H1 (cell line): Measurements from ENCODE around the gene MAN2A1. TPM values are rescaled to one million over a fixed set of nuclear protein-coding genes. Genes with fewer than 3 reads are reported as not detected.

Source experiments
- CTCF ChIA-PET: fragments of 300-600 bp; sonication (Branson Sonifier 250); formaldehyde crosslinking; loops from one replicate; lab custom pipeline; 2021; ENCODE audit not compliant: partially characterized antibody; lab: Charles Lee
- POLR2A ChIA-PET: fragments of 300-600 bp; sonication (Branson Sonifier 250); formaldehyde crosslinking; loops from one replicate; lab custom pipeline; 2021; ENCODE audit warnings: inconsistent platforms; ENCODE audit not compliant: partially characterized antibody; lab: Charles Lee
- DNase-seq, 2 experiments: peaks; one replicate each; pipeline versions ENCODE4 v3.0.0 to v3.0.0-alpha.2; 2010 to 2022; ENCODE audit warnings: low spot score in 2 of 2, low read depth in 1 of 2, mixed read lengths in 1 of 2
- FAIRE-seq: peaks from 2 replicates; lab custom pipeline; 2011; peaks lifted over from hg19 to GRCh38; lab: Jason Lieb, UNC
- H2AFZ ChIP-seq: 2 replicates; pipeline ENCODE4 v1.8.1; 2012; ENCODE audit warnings: low read length, inconsistent platforms
- H2AK5ac ChIP-seq: 2 replicates; pipeline ENCODE4 v1.6.1; 2013; ENCODE audit warnings: low read depth, low read length
- H2BK120ac ChIP-seq: replicated peaks from 2 replicates; pipeline ENCODE3; 2013; ENCODE audit warnings: low read depth, low read length, inconsistent platforms
- H2BK12ac ChIP-seq: 2 replicates; pipeline ENCODE4 v1.6.1; 2013; ENCODE audit warnings: low read depth, low read length
- H2BK15ac ChIP-seq: 2 replicates; pipeline ENCODE4 v1.6.1; 2013; ENCODE audit warnings: low read length
- H2BK20ac ChIP-seq: 2 replicates; pipeline ENCODE4 v1.6.1; 2013; ENCODE audit warnings: low read length
- H2BK5ac ChIP-seq: 2 replicates; pipeline ENCODE4 v1.6.1; 2013; ENCODE audit warnings: low read depth, low read length
- H3K14ac ChIP-seq: 2 replicates; pipeline ENCODE4 v1.6.1; 2013; ENCODE audit warnings: inconsistent platforms; ENCODE audit not compliant: insufficient read length
- H3K18ac ChIP-seq: 2 replicates; pipeline ENCODE4 v1.6.1; 2013; ENCODE audit warnings: low read length; ENCODE audit errors: extremely low read depth
- H3K23ac ChIP-seq: 2 replicates; pipeline ENCODE4 v1.6.1; 2013; ENCODE audit warnings: inconsistent platforms; ENCODE audit not compliant: insufficient read length
- H3K23me2 ChIP-seq: 2 replicates; pipeline ENCODE4 v1.6.1; 2013; ENCODE audit warnings: low read depth, low read length
- H3K27ac ChIP-seq: 2 replicates; pipeline ENCODE4 v1.6.1; 2011; ENCODE audit warnings: low read depth, low read length, inconsistent platforms
- H3K27me3 ChIP-seq, 4 experiments: replicated peaks in 1 of 4; 1 replicate in 1 of 4; 2 replicates in 3 of 4; pipeline versions ENCODE4 v1.6.1 to v1.8.1; 2011 to 2013; ENCODE audit warnings: low read length in 3 of 4, mild to moderate bottlenecking in 3 of 4, inconsistent platforms in 2 of 4, mixed read lengths in 2 of 4, moderate library complexity in 1 of 4; ENCODE audit not compliant: control insufficient read depth in 3 of 4, insufficient read depth in 3 of 4; ENCODE audit errors: extremely low read depth in 1 of 4
- H3K36me3 ChIP-seq, 4 experiments: 2 replicates each; pipeline versions ENCODE4 v1.6.1 to v1.8.1; 2011 to 2013; ENCODE audit warnings: mild to moderate bottlenecking in 4 of 4, low read length in 3 of 4, moderate library complexity in 2 of 4, control low read depth in 1 of 4, inconsistent platforms in 1 of 4; ENCODE audit not compliant: insufficient read depth in 4 of 4, control insufficient read depth in 2 of 4
- H3K4ac ChIP-seq: replicated peaks from 2 replicates; pipeline ENCODE3; 2013; ENCODE audit warnings: low read length, low read depth, mixed read lengths, inconsistent platforms; ENCODE audit not compliant: insufficient read length
- H3K4me1 ChIP-seq, 4 experiments: replicated peaks in 1 of 4; 1 replicate in 1 of 4; 2 replicates in 3 of 4; pipeline versions ENCODE4 v1.6.1 to v1.8.1; 2011 to 2013; ENCODE audit warnings: low read length in 3 of 4, inconsistent platforms in 2 of 4, mixed read lengths in 1 of 4; ENCODE audit not compliant: insufficient read depth in 4 of 4, control insufficient read depth in 3 of 4
- H3K4me2 ChIP-seq, 2 experiments: 2 replicates each; pipeline versions ENCODE4 v1.6.1 to v1.8.1; 2011 to 2013; ENCODE audit warnings: low read depth in 2 of 2, low read length in 2 of 2, control low read depth in 1 of 2, inconsistent platforms in 1 of 2, mild to moderate bottlenecking in 1 of 2; ENCODE audit not compliant: insufficient read depth in 1 of 2
- H3K4me3 ChIP-seq, 4 experiments: fragments of 200-600, 300-600 bp in 1 of 4; sonication (generic), shearing (Covaris generic), sonication (Bioruptor Twin) in 1 of 4; 2 replicates each; pipeline versions ENCODE4 v1.5.1 to v1.8.1; 2011 to 2016; ENCODE audit warnings: low read length in 4 of 4, low read depth in 3 of 4, control low read depth in 2 of 4, inconsistent platforms in 2 of 4, mild to moderate bottlenecking in 2 of 4, mixed read lengths in 1 of 4, moderate library complexity in 1 of 4; ENCODE audit not compliant: insufficient read depth in 2 of 4; ENCODE audit errors: extremely low read depth in 1 of 4
- H3K56ac ChIP-seq: replicated peaks from 2 replicates; pipeline ENCODE3; 2013; ENCODE audit warnings: low read depth, mild to moderate bottlenecking, mixed read lengths, low read length, inconsistent platforms; ENCODE audit not compliant: insufficient read length
- H3K79me1 ChIP-seq: 2 replicates; pipeline ENCODE4 v1.6.1; 2013; ENCODE audit warnings: low read depth, low read length, control low read depth
- H3K79me2 ChIP-seq, 2 experiments: 2 replicates each; pipeline versions ENCODE4 v1.6.1 to v1.8.1; 2012 to 2013; ENCODE audit warnings: low read length in 2 of 2, mild to moderate bottlenecking in 2 of 2, inconsistent platforms in 1 of 2; ENCODE audit not compliant: insufficient read depth in 2 of 2, control insufficient read depth in 1 of 2
- H3K9ac ChIP-seq, 4 experiments: replicated peaks in 1 of 4; 1 replicate in 1 of 4; 2 replicates in 3 of 4; pipeline versions ENCODE4 v1.6.1 to v1.8.1; 2011 to 2013; ENCODE audit warnings: low read depth in 3 of 4, low read length in 3 of 4, control low read depth in 2 of 4, mild to moderate bottlenecking in 2 of 4, moderate library complexity in 2 of 4, inconsistent platforms in 1 of 4; ENCODE audit errors: extremely low read depth in 1 of 4
- H3K9me3 ChIP-seq, 2 experiments: 2 replicates each; pipeline versions ENCODE4 v1.6.1 to v1.8.1; 2012 to 2013; ENCODE audit warnings: mild to moderate bottlenecking in 2 of 2, moderate library complexity in 2 of 2, control low read depth in 1 of 2, inconsistent platforms in 1 of 2, low read depth in 1 of 2, low read length in 1 of 2, mixed read lengths in 1 of 2; ENCODE audit not compliant: insufficient read depth in 2 of 2
- H4K20me1 ChIP-seq, 2 experiments: replicated peaks in 1 of 2; 2 replicates each; pipeline versions ENCODE3 to v1.8.1; 2011 to 2013; ENCODE audit warnings: inconsistent platforms in 2 of 2, low read length in 2 of 2, mild to moderate bottlenecking in 1 of 2; ENCODE audit not compliant: insufficient read depth in 2 of 2, control insufficient read depth in 1 of 2
- H4K5ac ChIP-seq: 2 replicates; pipeline ENCODE4 v1.6.1; 2013; ENCODE audit warnings: low read length, low read depth, mixed read lengths, inconsistent platforms; ENCODE audit not compliant: insufficient read length
- H4K8ac ChIP-seq: 2 replicates; pipeline ENCODE4 v1.8.0; 2013; ENCODE audit warnings: mild to moderate bottlenecking, moderate library complexity, low read length, inconsistent platforms; ENCODE audit not compliant: insufficient read depth; ENCODE audit errors: extremely low read depth
- H4K91ac ChIP-seq: replicated peaks from 2 replicates; pipeline ENCODE3; 2013; ENCODE audit warnings: low read length, mixed read lengths, inconsistent platforms; ENCODE audit not compliant: insufficient read length
- ASH2L ChIP-seq: fragments of 200-600, 300-600 bp; sonication (generic); IDR thresholded peaks from one replicate; pipeline ENCODE4 v1.7.1; 2017; ENCODE audit warnings: low read length
- BCL11A ChIP-seq, 2 experiments: IDR thresholded peaks; one replicate each; pipeline ENCODE4 v1.6.1; 2011; ENCODE audit warnings: low read depth in 2 of 2, low read length in 2 of 2, mild to moderate bottlenecking in 2 of 2
- BRCA1 ChIP-seq: IDR thresholded peaks from 2 replicates; pipeline ENCODE4 v1.6.1; 2012; ENCODE audit warnings: low read depth, low read length, improper control_type of control experiment
- CHD2 ChIP-seq: IDR thresholded peaks from 2 replicates; pipeline ENCODE4 v1.6.1; 2012; ENCODE audit warnings: low read length, improper control_type of control experiment
- CREB1 ChIP-seq: IDR thresholded peaks from 2 replicates; pipeline ENCODE4 v1.6.1; 2012; ENCODE audit warnings: inconsistent platforms
- EGR1 ChIP-seq: IDR thresholded peaks from 2 replicates; pipeline ENCODE4 v1.6.1; 2011; ENCODE audit warnings: low read depth, low read length, borderline replicate concordance
- GTF2F1 ChIP-seq: IDR thresholded peaks from 2 replicates; pipeline ENCODE4 v1.6.1; 2012; ENCODE audit warnings: low read depth, low read length, improper control_type of control experiment, borderline replicate concordance
- POU5F1 ChIP-seq: IDR thresholded peaks from 2 replicates; pipeline ENCODE4 v1.6.1; 2011; ENCODE audit warnings: low read depth, mild to moderate bottlenecking, low read length, moderate library complexity
- RNF2 ChIP-seq: fragments of 200-900, 300-1000 bp; sonication (generic); IDR thresholded peaks from 2 replicates; pipeline ENCODE4 v1.7.1; 2016; ENCODE audit warnings: borderline replicate concordance, low read depth, mild to moderate bottlenecking, antibody characterized with exemption, low read length; ENCODE audit not compliant: poor library complexity, severe bottlenecking; ENCODE audit errors: missing control alignments
- SAP30 ChIP-seq: fragments of 300-600 bp; sonication (generic); IDR thresholded peaks from 2 replicates; pipeline ENCODE4 v1.7.1; 2012; ENCODE audit warnings: low read length, moderate library complexity, mild to moderate bottlenecking, inconsistent platforms; ENCODE audit not compliant: insufficient read depth, insufficient replicate concordance
- SIRT6 ChIP-seq: IDR thresholded peaks from one replicate; pipeline ENCODE4 v1.7.1; 2012; ENCODE audit warnings: low read length, inconsistent platforms
- SP4 ChIP-seq: IDR thresholded peaks from 2 replicates; pipeline ENCODE4 v1.6.1; 2012; ENCODE audit warnings: low read length, inconsistent platforms
- WGBS, 2 experiments: shearing (Covaris generic) in 1 of 2; methylation state at CpG; one replicate each; pipeline versions ENCODE4 v1.1.6 to v1.1.7; 2013 to 2015; ENCODE audit warnings: low lambda C conversion rate in 2 of 2, mixed read lengths in 2 of 2, inconsistent platforms in 1 of 2, low coverage in 1 of 2, missing lambda C conversion rate in 1 of 2; ENCODE audit not compliant: insufficient replicate concordance in 2 of 2, insufficient coverage in 1 of 2, insufficient read length in 1 of 2; ENCODE audit errors: extremely low coverage in 1 of 2, missing lambda C conversion rate in 1 of 2; 5-methylcytosine and 5-hydroxymethylcytosine counted together
- polyA plus RNA-seq, 7 experiments: library from polyadenylated mRNA; depleted of rRNA in 3 of 7; stranded (reverse) in 5 of 7; unstranded in 2 of 7; fragments of >200 nt in 5 of 7; fragments of 200-250 nt in 2 of 7; gene quantifications; 1 replicate in 5 of 7; 2 replicates in 1 of 7; 4 replicates in 1 of 7; pipeline versions ENCODE4 v1.2.1 to v1.2.3, GENCODE V29; 2011 to 2013; ENCODE audit warnings: missing spikeins in 2 of 7, mixed read lengths in 2 of 7
- total RNA-seq: library from RNA; stranded (reverse); fragmentation: NEBNext Ultra II Directional; extraction: Animal tissue kit (Norgen Biotek cat#: 25700); gene quantifications from 2 replicates; pipeline ENCODE4 v1.2.1, GENCODE V29; 2021

The MAN2A1 gene
- total and polyA plus RNA-seq, 2 of the 8 experiments (the other 6 are each of a cell fraction or from before 2014, with no cell fraction given), result 29.1 to 102 TPM

DNA sequence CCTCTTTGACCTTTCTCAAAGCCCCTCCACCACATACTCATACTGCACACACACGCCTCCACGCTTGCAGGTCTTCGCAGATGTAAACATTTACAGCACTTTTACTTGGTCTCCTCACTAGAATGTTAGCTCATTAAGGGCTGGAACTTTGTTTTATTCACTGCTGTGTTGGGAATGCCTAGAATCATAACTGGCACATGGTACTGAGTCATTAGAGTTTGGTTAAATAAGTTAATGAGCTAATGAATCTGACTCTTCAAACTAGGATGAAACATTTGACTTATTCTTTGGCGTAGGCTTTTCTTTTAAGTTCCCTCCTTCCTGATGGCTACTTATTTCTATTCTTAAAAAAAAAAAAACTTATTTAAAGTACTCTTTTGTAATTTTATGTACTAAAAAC is 28.9 kb downstream of the MAN2A1 start:
- no peak overlapping the region for H2BK120ac ChIP-seq
- H3K79me2 ChIP-seq, result peaks cover 0 to 79% of the 10 kb centered on the region in 2 experiments; a peak in 2 of 4 replicates
- H3K27me3 ChIP-seq, result no peaks in the 10 kb centered on the region
- no peaks in the 10 kb centered on the region for H3K4me1 ChIP-seq
- FAIRE-seq (no peak), DNase-seq (no peak)
- H2BK15ac ChIP-seq, result no peak overlapping the region
- H3K36me3 ChIP-seq, result peaks cover 0 to 35% (median 5%) of the 10 kb centered on the region in 4 experiments; a peak in 4 of 8 replicates
- H4K5ac ChIP-seq, result no peak overlapping the region
- H4K20me1 ChIP-seq, result peaks cover 1 to 2% of the 10 kb centered on the region in 2 experiments
- no peak overlapping the region for H3K23ac ChIP-seq
- no peak overlapping the region for H3K14ac ChIP-seq
- no peak overlapping the region for H3K18ac ChIP-seq
- H3K9ac ChIP-seq, result no peak overlapping the region
- H4K8ac ChIP-seq, result no peak overlapping the region
- H3K23me2 ChIP-seq, result no peaks in the 10 kb centered on the region
- TF ChIP-seq SIRT6 (no peak), BCL11A (IDR thresholded peaks at IDR 0.05; ENCODE audit: low read depth in 2 of 2, low read length in 2 of 2) (no peak), ASH2L (no peak), GTF2F1 (no peak), EGR1 (no peak), RNF2 (no peak), SAP30 (no peak), BRCA1 (no peak), CREB1 (no peak), CHD2 (no peak), POU5F1 (no peak), SP4 (no peak)
- no peak overlapping the region for H3K4me3 ChIP-seq
- 0 out of 2 replicates have a peak, but pooled peaks cover 4% of the 10 kb centered on the region for H3K79me1 ChIP-seq
- no peak overlapping the region for H2BK20ac ChIP-seq
- no peak overlapping the region for H4K91ac ChIP-seq
- POLR2A ChIA-PET, result no interaction called here
- H2AK5ac ChIP-seq, result no peak overlapping the region
- H2AFZ ChIP-seq, result no peak overlapping the region
- no peak overlapping the region for H3K4ac ChIP-seq
- H2BK12ac ChIP-seq, result no peak overlapping the region
- 88% methylated on average over 4 of the region's 4 CpGs; no CpG with 5 or more reads in 1 of the 2 experiments for WGBS, 2 experiments
- no peak overlapping the region for H2BK5ac ChIP-seq
- no peak overlapping the region for H3K4me2 ChIP-seq
- CTCF ChIA-PET, result interaction anchor here (0.9 to 1.3 kb wide), 4 partner anchors 11 to 141 kb away, joined by 3 to 7 read pairs (median 3); no protein-coding TSS in a partner anchor
- H3K9me3 ChIP-seq, result no peaks in the 10 kb centered on the region
- no peak overlapping the region for H3K27ac ChIP-seq
- H3K56ac ChIP-seq, result no peak overlapping the region
